AG09319 (cell line): ENCODE measurements around the gene GALNT1.

Experiments
- DNase-seq: peaks from one replicate; pipeline ENCODE4 v3.0.0-alpha.2; 2010; ENCODE audit warnings: low read depth; ENCODE audit errors: extremely low read depth
- TF ChIP-seq, protein P1 (sequence below): IDR thresholded peaks from 2 replicates; pipeline ENCODE4 v1.5.1; 2011; ENCODE audit warnings: low read depth, mild to moderate bottlenecking, inconsistent platforms, low read length, moderate library complexity

GALNT1 gene

DNA sequence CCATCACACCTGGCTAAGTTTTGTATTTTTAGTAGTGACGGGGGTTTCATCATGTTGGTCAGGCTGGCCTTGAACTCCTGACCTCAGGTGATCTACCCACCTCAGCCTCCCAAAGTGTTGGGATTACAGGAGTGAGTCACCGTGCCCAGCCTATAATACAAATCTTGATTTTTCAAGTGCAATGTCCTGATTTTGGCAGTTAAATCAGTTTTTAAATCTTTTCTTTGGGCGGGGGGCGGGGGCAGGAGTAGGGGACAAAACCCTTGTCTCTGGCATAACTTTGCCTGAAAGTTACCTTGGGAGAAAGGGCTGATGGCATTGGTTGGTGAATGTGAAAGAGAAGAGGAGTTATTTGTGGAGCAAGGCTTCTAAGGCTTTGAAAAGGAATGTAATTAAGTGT lies 12.3 kb downstream of the GALNT1 start:
- DNase-seq, result no peak
- TF ChIP-seq, protein P1, sequence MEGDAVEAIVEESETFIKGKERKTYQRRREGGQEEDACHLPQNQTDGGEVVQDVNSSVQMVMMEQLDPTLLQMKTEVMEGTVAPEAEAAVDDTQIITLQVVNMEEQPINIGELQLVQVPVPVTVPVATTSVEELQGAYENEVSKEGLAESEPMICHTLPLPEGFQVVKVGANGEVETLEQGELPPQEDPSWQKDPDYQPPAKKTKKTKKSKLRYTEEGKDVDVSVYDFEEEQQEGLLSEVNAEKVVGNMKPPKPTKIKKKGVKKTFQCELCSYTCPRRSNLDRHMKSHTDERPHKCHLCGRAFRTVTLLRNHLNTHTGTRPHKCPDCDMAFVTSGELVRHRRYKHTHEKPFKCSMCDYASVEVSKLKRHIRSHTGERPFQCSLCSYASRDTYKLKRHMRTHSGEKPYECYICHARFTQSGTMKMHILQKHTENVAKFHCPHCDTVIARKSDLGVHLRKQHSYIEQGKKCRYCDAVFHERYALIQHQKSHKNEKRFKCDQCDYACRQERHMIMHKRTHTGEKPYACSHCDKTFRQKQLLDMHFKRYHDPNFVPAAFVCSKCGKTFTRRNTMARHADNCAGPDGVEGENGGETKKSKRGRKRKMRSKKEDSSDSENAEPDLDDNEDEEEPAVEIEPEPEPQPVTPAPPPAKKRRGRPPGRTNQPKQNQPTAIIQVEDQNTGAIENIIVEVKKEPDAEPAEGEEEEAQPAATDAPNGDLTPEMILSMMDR, result no peak

DNA sequence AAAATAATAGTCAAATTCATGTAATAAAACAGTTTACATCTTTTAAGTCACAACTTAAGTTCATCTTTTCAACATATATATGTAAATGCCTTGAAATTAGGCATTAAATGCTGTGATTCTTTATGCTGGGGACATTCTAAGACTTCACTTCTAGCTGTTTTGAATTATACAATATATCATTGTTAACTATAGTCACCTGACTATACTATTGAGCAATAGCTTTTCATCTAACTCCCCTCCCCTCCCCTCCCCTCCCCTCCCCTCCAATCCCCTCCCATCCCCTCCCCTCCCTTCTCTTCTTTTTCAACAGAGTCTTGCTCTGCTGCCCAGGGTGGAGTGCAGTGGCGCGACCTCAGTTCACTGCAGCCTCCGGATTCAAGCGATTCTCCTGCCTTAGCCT lies 16.2 kb downstream of the GALNT1 start:
- no peak for DNase-seq
- TF ChIP-seq, protein P1, result no peak

GRCh38 chr18:35602193-35602820 lies 20.8 kb downstream of the GALNT1 start:
- DNase-seq, result no peak
- TF ChIP-seq, protein P1, result no peak

GRCh38 chr18:35603008-35603407 lies 21.5 kb downstream of the GALNT1 start:
- no peak for DNase-seq
- TF ChIP-seq, protein P1, result no peak

DNA sequence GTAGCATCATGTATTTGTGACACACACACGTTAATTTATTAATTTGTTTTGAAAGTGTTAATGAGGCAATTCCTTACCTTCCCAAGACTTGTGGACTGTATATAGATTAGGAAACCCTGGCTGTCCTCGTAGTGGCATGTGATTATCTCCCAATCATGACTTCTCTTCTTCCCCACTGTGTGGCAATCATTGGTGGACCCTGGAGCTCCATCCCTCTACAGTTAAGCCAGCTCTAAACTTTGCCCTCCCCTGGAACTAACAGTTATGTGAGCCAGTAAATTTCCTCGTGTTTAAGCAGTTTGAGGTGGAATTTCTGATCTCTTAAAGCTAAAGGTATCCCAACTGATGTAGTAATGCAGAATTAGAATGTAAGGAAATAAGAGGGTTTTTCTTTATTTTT lies 22.0 kb downstream of the GALNT1 start:
- TF ChIP-seq, protein P1, result no peak
- DNase-seq, result no peak

- TF ChIP-seq, protein P1, result no peak
- no peak for DNase-seq
Observed at GRCh38 chr18:35604369-35604768, 22.8 kb downstream of the GALNT1 start.

- TF ChIP-seq, protein P1, result no peak
- no peak for DNase-seq
Observed at GRCh38 chr18:35605686-35606417, 24.3 kb downstream of the GALNT1 start.
